Retinal pigment epithelial cell (primary cell): ENCODE results near the gene CRABP1.
A peak's percentile ranks its signal among the peaks of the same experiment; 100 is the strongest.

Experiments used
- DNase-seq: peaks from one replicate; pipeline ENCODE4 v3.0.0-alpha.2; 2010; ENCODE audit warnings: low read depth
- H3K4me3 ChIP-seq: 2 replicates; pipeline ENCODE4 v1.5.1; 2011; ENCODE audit warnings: mild to moderate bottlenecking, low read length, control low read depth, moderate library complexity
- CTCF ChIP-seq: conservative IDR thresholded peaks from 2 replicates; pipeline ENCODE4 v1.5.1; 2011; ENCODE audit warnings: low read depth, low read length, control low read depth, inconsistent platforms

The CRABP1 gene

GRCh38 chr15:78301828-78302227 is 38.3 kb upstream of the CRABP1 start:
- DNase-seq, result peak; percentile 71
- no peak for TF ChIP-seq CTCF
- no peak overlapping the region for H3K4me3 ChIP-seq

GRCh38 chr15:78302579-78303312 is 37.4 kb upstream of the CRABP1 start:
- DNase-seq, result peak; percentile 92
- no peak overlapping the region for H3K4me3 ChIP-seq
- TF ChIP-seq CTCF, result no peak

- no peak for DNase-seq
- TF ChIP-seq CTCF, result no peak
- no peak overlapping the region for H3K4me3 ChIP-seq
Measured at GRCh38 chr15:78304216-78305066, 35.7 kb upstream of the CRABP1 start.

- no peak for TF ChIP-seq CTCF
- no peak for DNase-seq
- no peak overlapping the region for H3K4me3 ChIP-seq
Measured at GRCh38 chr15:78306176-78306774, 33.9 kb upstream of the CRABP1 start.

- DNase-seq, result no peak
- no peak for TF ChIP-seq CTCF
- no peak overlapping the region for H3K4me3 ChIP-seq
Measured at GRCh38 chr15:78307976-78308375, 32.2 kb upstream of the CRABP1 start.

GRCh38 chr15:78308422-78309032 is 31.6 kb upstream of the CRABP1 start:
- H3K4me3 ChIP-seq, result no peak overlapping the region
- peak; percentile 99 for TF ChIP-seq CTCF
- DNase-seq, result no peak
